Parathyroid adenoma (tissue), 2 donors: Measurements from ENCODE around the gene GNAS.

Source experiments
- H2AFZ ChIP-seq: fragments of 300-600 bp; sonication (generic); one replicate; pipeline ENCODE4 v1.7.0; 2017; ENCODE audit warnings: antibody characterized with exemption, mild to moderate bottlenecking
- H3K27ac ChIP-seq: fragments of 300-600 bp; sonication (generic); one replicate; pipeline ENCODE4 v1.7.0; 2017
- H3K27me3 ChIP-seq: fragments of 300-600 bp; sonication (generic); one replicate; pipeline ENCODE4 v1.7.0; 2017; ENCODE audit warnings: low read length; ENCODE audit not compliant: control insufficient read depth, insufficient read depth
- H3K36me3 ChIP-seq: fragments of 300-600 bp; sonication (generic); one replicate; pipeline ENCODE4 v1.7.0; 2017; ENCODE audit warnings: low read length; ENCODE audit not compliant: control insufficient read depth, insufficient read depth
- H3K4me1 ChIP-seq: fragments of 300-600 bp; sonication (generic); one replicate; pipeline ENCODE4 v1.7.0; 2017; ENCODE audit warnings: control low read depth
- H3K4me2 ChIP-seq: fragments of 300-600 bp; sonication (generic); one replicate; pipeline ENCODE4 v1.7.0; 2017; ENCODE audit warnings: low read length
- H3K4me3 ChIP-seq: fragments of 300-600 bp; sonication (generic); one replicate; pipeline ENCODE4 v1.7.0; 2017; ENCODE audit warnings: low read depth, low read length
- H3K79me2 ChIP-seq: fragments of 300-600 bp; sonication (generic); one replicate; pipeline ENCODE4 v1.7.0; 2017; ENCODE audit warnings: control low read depth
- H3K9ac ChIP-seq: fragments of 300-600 bp; sonication (generic); one replicate; pipeline ENCODE4 v1.7.0; 2017; ENCODE audit warnings: mild to moderate bottlenecking
- H3K9me3 ChIP-seq: fragments of 300-600 bp; sonication (generic); one replicate; pipeline ENCODE4 v1.7.0; 2017; ENCODE audit warnings: low read length; ENCODE audit not compliant: control insufficient read depth
- CTCF ChIP-seq: fragments of 300-600 bp; sonication (generic); IDR thresholded peaks from one replicate; pipeline ENCODE4 v1.7.0; 2017; ENCODE audit warnings: antibody characterized with exemption, mild to moderate bottlenecking
- donor health status: primary hyperparathyroidism.

GNAS gene

GRCh38 chr20:58810116-58810878 lies 42.2 kb upstream of the GNAS start:
- no peaks in the 10 kb centered on the region for H3K36me3 ChIP-seq
- no peaks in the 10 kb centered on the region for H3K79me2 ChIP-seq
- no peak overlapping the region for H3K4me3 ChIP-seq
- H3K27ac ChIP-seq = no peak overlapping the region
- no peak overlapping the region for H3K4me2 ChIP-seq
- no peak for TF ChIP-seq CTCF
- no peak overlapping the region for H2AFZ ChIP-seq
- no peak overlapping the region for H3K9ac ChIP-seq
- H3K4me1 ChIP-seq = no peaks in the 10 kb centered on the region
- H3K9me3 ChIP-seq = no peaks in the 10 kb centered on the region
- H3K27me3 ChIP-seq = no peaks in the 10 kb centered on the region

GRCh38 chr20:58810879-58811250 lies 41.7 kb upstream of the GNAS start:
- Histone ChIP-seq H3K4me3 (no peak overlapping the region), H3K4me1 (no peaks in the 10 kb centered on the region), H3K27me3 (no peaks in the 10 kb centered on the region), H3K27ac (no peak overlapping the region), H2AFZ (no peak overlapping the region), H3K79me2 (no peaks in the 10 kb centered on the region), H3K9ac (no peak overlapping the region), H3K9me3 (no peaks in the 10 kb centered on the region), H3K4me2 (no peak overlapping the region), H3K36me3 (no peaks in the 10 kb centered on the region)
- no peak for TF ChIP-seq CTCF

GRCh38 chr20:58811334-58811733 lies 41.2 kb upstream of the GNAS start:
- no peak overlapping the region for H3K4me3 ChIP-seq
- no peaks in the 10 kb centered on the region for H3K9me3 ChIP-seq
- H3K36me3 ChIP-seq = no peaks in the 10 kb centered on the region
- H3K4me2 ChIP-seq = no peak overlapping the region
- H3K9ac ChIP-seq = no peak overlapping the region
- H3K27me3 ChIP-seq = no peaks in the 10 kb centered on the region
- H3K79me2 ChIP-seq = no peaks in the 10 kb centered on the region
- no peak overlapping the region for H3K27ac ChIP-seq
- no peaks in the 10 kb centered on the region for H3K4me1 ChIP-seq
- no peak overlapping the region for H2AFZ ChIP-seq
- no peak for TF ChIP-seq CTCF

GRCh38 chr20:58813369-58813768 lies 39.1 kb upstream of the GNAS start:
- H2AFZ ChIP-seq = no peak overlapping the region
- H3K9me3 ChIP-seq = no peaks in the 10 kb centered on the region
- H3K4me1 ChIP-seq = no peaks in the 10 kb centered on the region
- no peak overlapping the region for H3K4me3 ChIP-seq
- no peak overlapping the region for H3K4me2 ChIP-seq
- no peaks in the 10 kb centered on the region for H3K79me2 ChIP-seq
- no peaks in the 10 kb centered on the region for H3K36me3 ChIP-seq
- H3K27ac ChIP-seq = no peak overlapping the region
- no peak for TF ChIP-seq CTCF
- no peaks in the 10 kb centered on the region for H3K27me3 ChIP-seq
- no peak overlapping the region for H3K9ac ChIP-seq

GRCh38 chr20:58815448-58815847 lies 37.1 kb upstream of the GNAS start:
- Histone ChIP-seq H3K9ac (no peak overlapping the region), H3K27ac (no peak overlapping the region), H3K27me3 (no peaks in the 10 kb centered on the region), H3K36me3 (no peaks in the 10 kb centered on the region), H3K4me2 (no peak overlapping the region), H3K4me1 (no peaks in the 10 kb centered on the region), H3K4me3 (no peak overlapping the region), H2AFZ (no peak overlapping the region), H3K79me2 (no peaks in the 10 kb centered on the region), H3K9me3 (no peaks in the 10 kb centered on the region)
- no peak for TF ChIP-seq CTCF
